ENCODE results near the gene LRRC75B.
A peak's percentile ranks its signal among the peaks of the same experiment; 100 is the strongest.
"Not testable (repeated sequence)": the region's sequence is repeated elsewhere in the genome, so short reads cannot be mapped to it uniquely, and the experiment has no call there.

Gene LRRC75B

DNA sequence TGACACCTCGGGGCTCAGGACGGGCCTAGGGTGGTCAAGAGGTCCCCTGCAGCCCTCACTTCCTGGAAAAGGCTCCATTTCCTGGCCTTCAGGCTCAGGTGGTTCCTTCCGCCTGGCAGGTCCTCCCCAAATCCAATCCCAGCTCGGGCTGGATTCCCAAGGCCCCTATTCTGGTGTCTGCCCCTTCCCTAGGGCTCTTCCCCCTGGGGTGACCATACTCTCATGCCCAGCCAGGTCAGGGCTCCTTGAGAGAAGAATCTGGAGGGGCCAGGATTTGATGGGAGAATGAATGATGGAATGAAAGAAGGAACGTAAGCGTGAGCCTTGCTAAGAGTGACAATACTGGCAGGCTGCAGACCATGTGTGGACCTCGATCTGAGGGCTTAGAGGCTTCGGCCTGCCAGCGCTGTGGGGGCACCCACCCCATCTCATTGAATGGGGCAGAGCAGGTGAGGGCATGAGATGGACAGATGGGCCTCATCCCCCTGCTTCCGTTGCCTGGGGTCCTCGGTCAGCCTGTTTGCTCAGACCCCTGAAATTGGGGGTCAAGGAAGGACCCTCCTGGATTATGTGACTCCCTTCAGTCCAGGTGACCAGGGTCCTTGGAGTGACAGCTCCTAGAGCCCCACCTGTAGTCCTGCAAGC lies 9.4 kb upstream of the LRRC75B start:
- DNase-seq, result not testable (repeated sequence)

DNA sequence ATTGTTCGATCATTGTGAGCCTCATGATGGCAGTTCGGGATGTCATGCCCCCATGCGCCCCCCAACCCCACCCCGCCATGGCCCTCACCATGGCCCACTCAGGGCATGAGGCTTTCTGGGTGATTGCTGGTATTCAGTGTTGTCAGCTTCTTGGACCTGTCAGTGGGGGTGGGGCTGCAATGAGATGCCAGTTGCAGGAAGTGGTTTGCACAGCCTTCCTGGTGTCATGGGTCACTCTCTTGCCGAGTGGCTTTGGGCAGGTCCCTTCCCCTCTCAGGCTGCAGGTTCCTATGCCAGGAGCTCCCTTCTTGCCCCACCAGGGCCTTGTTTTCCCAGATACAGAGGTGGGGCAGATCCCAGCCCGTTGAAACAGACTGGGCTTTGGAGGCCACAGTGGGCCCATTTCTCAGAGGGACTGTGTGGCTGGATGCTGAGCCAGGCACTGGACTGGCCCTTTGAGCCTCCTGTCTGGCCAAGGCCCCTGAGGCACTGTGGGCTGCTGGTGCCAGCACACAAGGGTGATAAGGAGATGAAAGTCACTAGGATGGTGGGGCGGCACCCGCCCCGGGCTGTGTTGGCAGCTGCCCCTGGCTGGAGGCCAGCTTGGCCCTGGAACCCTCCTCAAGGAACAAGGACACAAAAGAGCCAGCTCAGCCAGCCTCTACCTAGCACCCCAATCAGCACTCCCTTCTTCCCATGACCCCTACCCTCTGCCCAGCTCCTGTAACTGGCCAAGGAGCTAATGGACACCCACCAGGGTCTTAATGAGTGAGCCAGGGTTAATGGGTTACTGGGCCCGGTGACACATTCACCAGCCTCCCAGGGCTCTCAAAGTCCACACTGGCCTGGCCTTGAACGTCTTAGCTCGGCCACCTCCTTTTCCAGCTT lies 8.6 kb upstream of the LRRC75B start:
- peak; percentile 8 for DNase-seq

DNA sequence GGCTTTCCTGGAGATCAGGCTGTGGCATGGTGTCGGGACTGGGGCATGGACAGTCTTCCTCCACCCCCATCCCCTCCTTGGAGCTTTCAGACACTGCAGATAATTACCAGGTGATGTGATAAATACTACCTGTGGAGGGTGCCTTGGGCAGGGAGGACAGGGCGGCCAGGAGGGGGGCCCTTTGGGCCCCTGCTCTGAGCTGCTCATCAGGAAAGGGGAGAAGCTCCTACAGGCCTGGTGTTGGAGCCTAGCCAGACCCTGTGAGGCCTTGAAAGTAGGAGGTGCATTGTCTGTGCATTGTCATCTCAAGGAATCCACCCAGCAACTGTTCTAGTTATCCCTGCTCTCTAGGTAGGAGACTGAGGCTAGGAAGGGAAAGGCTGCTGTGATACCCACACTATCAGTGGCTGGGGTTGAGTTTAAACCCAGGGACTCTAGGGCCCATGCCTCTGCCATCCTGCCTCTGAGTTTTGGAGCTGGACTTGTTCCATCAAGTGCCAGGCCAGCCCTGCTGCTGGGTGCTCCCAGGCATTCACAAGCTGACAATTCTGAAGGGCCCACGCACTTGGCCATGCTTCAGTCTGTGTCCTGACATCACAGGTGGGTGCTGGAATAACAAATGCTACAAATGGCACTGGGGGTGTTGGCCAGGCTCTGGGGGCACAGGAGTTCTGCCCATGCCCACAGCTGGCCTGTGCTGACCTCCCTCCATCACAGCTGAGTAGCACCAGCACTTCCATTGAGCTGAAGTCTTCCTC lies 7.3 kb upstream of the LRRC75B start:
- DNase-seq, result not testable (repeated sequence)

DNA sequence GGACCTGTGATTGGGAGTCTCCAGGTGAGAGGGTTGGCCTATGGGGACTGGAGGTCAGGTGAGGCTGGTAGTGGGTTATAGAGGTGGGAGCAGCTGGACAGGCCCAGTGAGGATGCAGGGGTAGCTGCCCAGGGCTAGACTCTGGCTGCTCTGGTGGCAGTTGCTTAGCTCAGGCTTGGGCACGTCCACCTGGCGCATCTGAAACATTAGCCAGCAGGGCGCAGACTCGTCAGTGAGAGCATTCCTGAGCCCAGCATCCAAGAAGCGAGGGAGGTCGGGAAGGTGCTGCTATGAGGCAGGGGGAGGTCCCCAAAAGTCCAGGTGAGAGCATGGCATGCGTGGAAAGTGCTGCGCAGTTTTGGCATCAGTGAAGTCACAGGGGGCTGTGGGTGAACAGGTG lies 6.6 kb upstream of the LRRC75B start:
- DNase-seq, result no peak

DNA sequence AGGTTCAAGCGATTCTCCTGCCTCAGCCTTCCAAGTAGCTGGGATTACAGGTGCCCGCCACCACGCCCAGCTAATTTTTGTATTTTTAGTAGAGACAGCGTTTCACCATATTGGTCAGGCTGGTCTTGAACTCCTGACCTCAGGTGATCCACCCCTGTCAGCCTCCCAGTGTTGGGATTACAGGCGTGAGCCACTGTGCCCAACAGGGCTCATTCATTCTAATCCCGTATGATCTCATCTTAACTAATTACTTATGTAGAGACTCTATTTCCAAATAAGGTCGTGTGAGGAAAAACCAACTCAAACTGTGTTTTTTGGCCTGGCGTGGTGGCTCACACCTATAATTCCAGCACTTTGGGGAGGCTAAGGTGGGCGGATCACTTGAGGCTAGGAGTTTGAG lies 4.2 kb upstream of the LRRC75B start:
- not testable (repeated sequence) for DNase-seq

DNA sequence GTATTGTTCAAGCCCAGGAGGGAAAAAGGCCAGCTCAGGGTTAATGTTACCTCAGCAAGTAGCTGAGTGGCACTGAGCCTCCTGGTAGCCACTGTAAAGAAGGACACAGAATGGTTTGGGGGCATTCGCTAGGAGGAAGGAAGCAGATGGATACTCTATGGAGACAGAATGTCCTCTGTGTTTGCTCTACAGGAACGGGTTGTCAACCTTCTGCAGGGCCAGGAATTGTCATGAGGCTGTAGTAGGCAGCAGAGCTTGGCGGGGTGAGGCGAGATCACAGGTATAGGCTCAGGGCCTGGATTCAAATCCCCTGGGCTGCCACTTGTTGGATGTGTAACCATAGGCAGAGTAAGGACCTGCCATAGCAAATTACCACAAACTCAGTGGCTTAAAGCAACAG lies 3.0 kb upstream of the LRRC75B start:
- DNase-seq, result no peak

DNA sequence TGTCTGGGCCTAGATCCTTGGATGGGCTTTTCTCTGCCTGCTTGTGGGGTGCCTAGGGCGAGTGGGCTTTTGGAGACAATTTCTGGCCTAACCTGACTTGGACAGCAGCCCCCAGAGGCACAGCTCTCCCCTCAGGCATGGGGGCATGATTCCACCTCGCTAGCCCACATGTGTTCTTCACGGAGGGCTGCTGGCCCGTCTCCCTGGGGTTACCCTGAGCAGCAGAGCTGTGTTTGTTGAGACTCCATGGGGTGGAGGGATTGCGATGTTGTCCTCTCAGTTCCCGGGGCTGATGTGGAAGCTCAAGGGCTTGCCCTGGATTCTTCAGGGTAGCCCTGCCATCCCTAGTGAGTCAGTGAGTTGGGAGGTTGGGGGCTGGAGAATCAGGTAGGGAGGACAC lies 2.4 kb upstream of the LRRC75B start:
- DNase-seq, result no peak

DNA sequence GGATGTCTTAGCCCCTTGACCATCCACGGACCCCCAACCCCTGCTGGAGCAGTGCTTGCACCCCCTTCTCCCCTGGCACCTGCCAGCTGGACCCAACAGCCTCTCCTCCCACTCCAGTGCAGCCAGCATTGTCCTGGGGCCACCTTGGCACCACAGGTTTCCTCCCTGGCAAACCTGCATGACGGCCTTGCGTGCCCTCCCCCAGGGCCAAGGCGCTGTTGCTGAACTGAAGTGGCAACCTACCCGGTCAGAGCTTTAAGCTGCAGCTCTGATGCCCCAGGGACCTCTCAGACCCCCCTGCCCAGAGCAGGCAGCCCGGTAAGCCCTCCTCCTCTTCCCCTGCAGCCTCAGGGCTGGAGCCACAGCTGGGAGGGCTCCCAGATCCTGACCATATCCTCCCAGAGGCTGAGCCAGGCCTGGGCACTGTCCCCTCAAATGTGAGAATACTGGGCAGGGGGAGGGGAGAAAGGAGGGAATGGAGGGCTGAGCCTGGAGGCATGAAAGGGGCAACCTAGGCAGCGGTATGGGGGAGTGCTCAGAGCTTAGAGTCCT lies 1.8 kb upstream of the LRRC75B start:
- DNase-seq, result no peak

DNA sequence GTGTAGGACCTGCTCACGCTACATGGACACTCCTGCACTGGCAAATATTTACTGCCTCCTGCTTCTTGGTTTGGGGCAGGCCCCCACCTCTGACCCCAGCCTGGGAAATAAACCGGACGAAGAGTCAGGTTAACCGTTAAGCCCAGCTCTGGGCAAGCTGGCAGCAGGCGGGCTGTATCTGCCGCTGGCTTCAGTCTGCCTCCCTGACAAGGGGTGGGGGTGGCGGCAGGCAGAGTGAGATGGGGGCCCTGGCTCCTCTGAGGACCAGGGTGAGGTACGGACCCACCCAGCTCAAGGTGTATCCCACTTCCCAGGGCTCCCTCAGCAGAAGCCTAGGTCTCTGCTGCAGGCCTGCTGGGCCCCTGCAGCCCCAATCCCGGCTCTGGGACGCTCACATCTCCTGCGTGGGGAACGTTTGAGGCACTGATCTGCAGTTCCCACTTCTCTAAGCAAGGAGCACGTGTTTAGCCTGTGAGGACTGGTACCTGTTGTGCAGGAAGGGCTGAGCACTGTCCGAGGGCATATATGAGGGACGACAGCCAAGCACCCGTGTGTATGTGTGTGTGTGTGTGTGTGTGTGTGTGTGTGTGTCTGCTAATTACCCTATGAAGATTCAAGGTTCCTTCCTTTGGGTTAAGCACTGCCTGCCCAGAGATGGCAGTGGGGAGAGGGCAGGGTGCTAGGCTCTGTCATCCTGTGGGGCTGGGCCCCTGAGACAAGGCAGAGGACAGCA lies 1.1 kb upstream of the LRRC75B start:
- DNase-seq, result no peak

DNA sequence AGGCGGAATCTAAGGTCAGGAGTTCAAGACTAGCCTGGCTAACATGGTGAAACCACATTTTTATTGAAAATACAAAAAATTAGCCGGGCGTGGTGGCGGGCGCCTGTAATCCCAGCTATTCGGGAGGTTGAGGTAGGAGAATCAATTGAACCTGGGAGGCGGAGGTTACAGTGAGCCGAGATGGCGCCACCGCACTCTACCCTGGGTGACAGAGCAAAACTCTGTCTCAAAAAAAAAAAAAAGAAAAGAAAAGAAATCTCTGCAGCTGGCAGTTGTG lies 624 bp upstream of the LRRC75B start:
- not testable (repeated sequence) for DNase-seq

DNA sequence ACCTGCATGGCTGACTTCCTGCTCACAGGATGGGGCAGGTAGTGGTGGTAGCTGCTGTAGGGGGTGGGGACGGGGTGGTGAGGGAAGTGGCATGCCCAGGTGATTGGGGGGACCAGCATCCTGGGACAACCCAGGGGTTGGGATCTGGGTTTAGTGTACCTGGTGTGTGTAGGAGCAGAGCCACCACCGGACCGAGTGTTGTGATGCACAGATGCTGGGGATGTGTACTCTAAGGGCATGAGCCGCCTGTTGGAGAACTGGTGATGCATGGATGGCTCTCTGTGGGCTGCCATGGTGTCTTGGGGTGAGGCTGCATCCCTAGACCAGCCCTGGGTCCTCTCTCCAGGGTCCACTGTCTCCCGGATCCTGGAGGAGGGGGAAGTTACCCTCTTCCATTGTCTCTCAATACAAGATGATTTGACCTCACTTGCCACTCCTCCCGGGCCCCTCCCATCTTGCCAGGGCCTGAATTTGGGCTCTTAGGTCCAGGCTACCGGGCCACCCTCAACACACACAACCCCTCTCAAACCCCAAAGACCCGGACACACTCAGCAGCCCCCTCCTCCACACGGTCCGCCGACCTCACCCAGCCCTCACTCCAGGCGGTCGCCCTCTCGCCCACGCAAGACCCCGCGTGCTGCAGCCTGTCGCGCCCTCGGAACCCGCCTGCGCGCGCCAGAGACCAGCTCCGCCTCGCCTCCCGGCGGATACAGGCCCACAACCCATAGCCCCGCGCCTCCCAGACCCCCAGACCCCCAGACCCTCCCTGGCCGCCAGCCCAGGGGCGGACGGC lies 619 bp downstream of the LRRC75B start:
- no peak for DNase-seq

DNA sequence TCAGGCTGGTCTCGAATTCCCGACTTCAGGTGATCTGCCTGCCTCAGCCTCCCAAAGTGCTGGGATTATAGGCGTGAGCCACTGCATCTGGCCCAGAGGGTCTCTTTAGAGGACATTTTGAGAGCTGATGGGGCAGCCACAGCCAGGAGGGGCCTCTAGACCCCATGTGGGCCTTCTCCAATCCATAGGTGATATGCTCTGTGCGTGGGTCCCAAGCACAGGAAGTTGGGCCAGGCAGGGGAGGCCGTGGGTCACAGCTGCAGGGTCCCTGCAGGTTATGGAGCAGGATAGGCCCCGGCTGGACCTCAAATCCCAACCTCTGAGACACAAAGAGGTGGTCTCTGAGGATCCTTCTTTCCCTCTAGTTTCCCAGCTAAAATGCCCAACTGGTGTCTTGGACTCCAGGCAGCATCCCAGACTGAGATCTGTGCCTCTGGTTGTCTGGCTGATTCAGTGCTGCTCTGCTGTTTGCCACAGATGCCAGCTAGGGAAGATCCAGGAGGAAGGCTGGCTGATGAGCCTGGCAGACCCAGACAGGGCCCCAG lies 1.5 kb downstream of the LRRC75B start:
- no peak for DNase-seq

DNA sequence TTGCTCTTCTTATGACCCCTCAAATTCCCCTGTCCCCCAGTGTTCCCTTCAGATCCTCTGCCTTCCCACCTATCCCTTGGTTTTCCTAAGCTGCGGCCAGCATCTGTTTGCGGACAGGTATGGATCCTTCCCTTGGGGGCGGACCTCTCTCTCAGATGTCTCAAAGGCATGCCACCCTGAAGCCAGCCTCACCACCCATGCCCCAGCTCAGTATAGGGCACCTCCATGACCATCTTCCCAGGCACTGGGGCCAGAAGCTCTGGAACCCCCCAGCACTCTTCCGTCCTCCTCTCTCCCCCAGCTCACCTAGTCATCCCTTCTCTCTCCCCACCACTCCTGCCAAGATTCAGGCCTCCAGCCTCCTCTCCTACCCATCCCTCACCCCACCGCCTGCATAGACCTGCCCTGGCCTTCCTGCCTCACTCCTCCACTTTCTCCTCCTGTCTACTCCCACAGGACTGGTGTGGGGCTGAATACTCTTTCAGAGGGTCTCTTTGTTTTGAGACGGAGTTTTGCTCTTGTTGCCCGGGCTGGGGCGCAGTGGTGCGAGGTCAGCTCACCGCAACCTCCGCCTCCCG lies 2.2 kb downstream of the LRRC75B start:
- no peak for DNase-seq

DNA sequence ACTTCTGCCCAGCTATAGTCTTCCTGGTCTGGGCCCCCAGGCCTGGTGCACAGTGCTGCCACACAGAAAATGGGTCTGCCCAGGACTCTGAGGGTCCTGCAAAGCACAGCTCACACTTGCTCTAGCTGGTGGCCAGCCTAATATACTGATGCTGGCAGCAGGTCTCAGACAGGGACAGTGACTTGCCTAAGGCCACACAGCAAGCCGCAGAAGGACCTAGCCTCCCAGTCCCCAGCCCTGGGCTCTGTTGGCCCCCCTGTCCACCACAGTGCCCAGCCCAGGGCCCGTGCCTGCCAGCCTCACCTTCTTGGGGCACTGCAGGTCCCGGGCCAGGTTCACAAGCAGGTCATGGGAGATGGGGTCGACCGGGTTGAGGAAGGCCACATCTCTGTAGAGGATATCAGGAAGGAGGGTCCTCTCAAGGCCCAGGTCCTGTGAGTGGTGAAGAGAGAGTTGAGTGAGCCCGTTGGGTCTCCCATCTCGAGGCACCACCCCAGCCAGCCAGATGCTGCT lies 3.3 kb downstream of the LRRC75B start:
- DNase-seq, result no peak

DNA sequence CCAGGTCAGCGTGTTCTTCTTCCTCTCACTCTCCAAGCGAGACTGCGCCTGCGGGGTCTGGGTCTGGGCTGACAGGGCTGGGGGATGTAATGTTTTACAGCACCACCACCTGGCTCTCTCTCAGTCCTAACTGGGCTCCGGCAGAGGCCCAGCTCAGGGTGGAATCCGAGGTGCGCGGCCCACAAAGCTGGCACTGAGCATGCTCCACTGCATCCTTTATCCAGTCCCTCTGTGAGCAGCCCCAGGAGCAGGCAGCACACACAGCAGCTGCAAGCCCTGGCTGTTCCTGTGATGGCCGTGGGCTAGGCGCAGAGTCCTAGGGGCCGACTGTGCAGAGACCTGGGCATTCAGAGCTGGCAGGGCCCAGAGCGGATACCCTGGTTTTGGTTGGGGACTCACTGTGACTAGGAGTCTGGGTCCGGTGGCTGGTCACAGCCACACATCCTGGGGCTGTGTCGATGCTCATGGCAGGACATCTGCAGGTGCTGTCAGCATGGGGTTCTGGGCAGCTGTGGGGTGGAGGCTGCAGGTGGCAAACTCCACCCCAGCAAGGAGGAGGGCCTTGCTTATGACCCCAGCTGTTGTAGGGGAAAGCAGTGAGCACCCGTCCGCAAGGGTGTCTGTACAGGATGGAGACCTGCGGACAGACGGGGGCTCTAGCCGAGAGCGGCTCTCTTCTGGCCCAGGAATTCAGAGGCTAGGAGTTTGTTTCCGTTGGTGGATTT lies 4.0 kb downstream of the LRRC75B start:
- DNase-seq, result no peak

DNA sequence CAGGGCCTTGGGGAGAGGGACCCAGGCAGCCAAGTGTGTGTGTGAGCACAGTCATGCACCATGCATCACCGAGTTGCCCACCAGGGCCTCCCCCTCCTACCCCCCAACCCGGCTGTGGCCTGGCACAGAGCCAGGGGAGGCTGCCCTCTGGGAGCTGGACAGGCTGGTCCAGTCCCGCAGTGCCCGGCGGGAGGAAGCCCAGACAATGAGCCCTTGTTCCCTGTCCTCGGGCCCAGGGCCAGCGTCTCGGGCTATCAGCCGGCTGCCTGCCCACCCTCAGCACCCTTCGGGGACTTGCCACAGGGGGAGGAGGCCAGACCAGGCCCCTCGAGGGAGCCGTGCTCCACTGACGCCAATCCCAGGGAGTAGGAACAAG lies 4.5 kb downstream of the LRRC75B start:
- DNase-seq, result no peak

DNA sequence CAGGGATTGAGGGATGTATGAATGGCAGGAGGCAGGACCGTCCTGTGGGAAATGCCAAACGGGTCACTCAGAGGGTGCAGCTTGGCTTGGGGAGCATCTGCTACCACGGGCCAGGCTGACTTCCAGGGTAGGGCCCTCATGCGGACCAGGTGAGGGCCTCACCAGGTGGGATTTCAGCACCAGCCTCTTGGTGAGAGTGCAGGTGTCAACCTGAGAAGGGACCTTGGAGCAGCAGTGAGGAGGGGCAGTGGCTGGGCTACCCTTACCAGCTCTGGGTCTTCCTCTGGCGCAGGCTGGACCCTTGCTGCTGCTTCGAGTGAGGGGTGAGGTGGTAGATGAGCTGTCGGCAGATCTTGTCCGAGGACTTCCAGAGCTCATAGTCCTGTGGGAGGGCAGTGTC lies 4.9 kb downstream of the LRRC75B start:
- no peak for DNase-seq

DNA sequence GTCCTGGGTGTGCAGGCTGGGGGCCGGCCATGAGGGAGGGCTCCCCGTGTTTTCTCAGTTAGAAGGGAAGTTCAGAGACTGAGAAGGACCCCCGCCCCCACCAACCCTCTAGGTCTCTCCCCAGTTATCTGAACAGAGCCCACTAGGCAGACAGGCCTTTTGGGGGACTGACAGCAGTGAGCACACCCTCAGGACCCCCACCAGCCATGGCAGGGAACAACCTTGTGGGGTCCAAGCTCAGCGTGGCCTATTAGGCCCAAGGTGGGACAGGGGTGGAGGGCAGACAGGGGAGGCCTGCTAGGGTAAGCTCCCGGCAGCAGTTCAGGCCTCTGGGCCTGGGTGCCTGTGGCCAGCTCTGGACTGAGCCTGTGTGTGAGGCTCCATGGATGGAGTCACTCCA lies 5.6 kb downstream of the LRRC75B start:
- DNase-seq, result no peak

DNA sequence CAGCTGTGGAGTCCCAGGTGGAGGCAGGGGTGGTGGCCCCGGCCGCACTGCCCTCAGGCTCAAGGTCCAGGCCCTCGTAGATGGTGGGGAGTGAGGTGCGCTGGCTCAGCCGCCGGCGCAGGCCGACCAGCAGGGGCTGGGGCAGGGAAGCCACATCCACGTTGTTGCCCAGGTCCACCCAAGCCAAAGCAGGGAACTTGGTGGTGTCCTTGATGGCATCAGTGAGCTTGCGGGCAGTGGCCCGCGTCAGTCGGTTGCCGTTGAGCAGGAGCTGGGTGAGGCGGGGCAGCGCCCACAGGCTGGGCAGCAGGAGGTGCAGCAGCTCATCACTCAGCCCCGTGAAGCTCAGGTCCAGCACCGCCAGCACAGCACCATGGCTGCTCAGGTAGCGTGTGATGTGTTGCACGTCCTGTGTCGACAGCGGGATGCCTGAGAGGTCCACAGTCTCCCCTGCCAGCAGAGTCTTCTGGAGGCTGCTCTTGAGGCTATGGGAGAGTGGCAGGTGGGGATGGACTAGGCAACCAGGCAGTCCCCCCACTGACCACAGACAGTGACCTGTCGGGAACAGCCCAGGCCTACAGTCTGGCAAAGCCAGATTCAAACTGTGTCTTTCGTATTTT lies 6.8 kb downstream of the LRRC75B start:
- DNase-seq, result no peak

DNA sequence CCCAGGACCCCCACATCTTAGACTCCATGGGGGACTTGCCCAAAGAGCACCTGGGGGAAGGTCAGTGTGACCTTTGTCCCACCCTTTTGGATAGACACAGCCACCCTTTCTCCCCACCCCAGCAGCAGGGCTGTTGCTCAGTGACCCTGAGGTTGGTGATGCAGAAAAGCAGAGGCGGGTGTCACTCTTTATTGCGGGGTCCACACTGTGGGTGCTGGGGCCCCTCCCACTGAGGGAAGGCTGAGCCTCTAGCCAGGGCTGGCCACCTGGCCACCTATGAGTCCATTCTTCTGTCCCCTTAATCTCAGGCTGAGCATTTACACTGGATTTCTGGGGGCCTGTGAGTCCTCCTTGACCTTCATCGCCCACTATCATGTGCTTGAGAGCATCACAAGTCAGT lies 7.4 kb downstream of the LRRC75B start:
- DNase-seq, result no peak
